T47D (cell line): ENCODE measurements around the gene ADAM10.
"Not testable (repeated sequence)": the region's sequence is repeated elsewhere in the genome, so short reads cannot be mapped to it uniquely, and the experiment has no call there.

Experiments used
- DNase-seq, 2 experiments: peaks; one replicate each; pipeline versions ENCODE4 v3.0.0 to v3.0.0-alpha.2; 2011 to 2012; ENCODE audit warnings: low read depth in 1 of 2, low spot score in 1 of 2
- JUND ChIP-seq: IDR thresholded peaks from 2 replicates; pipeline ENCODE4 v1.6.1; 2012; ENCODE audit warnings: low read depth
- in situ Hi-C: cut with HindIII; loops from 2 replicates; pipeline ENCODE4 v1.10.0; 2016; ENCODE audit warnings: low sequenced_read_pairs, low pct_unique_long_range_greater_than_20kb

Gene ADAM10

GRCh38 chr15:58770519-58770856 is 21.0 kb upstream of the ADAM10 start:
- in situ Hi-C loops: no loop called here
- no peak for TF ChIP-seq JUND
- DNase-seq: peak in 1 of 2 experiments; percentile 33

- DNase-seq, in situ Hi-C loops: not testable (repeated sequence)
These were observed 19.1 kb upstream of the ADAM10 start for GRCh38 chr15:58768601-58769004.

GRCh38 chr15:58766290-58766689 is 16.8 kb upstream of the ADAM10 start:
- in situ Hi-C loops: no loop called here

GRCh38 chr15:58764468-58764867 is 15.0 kb upstream of the ADAM10 start:
- TF ChIP-seq JUND: no peak
- in situ Hi-C loops: no loop called here
- no peak for DNase-seq

More at GRCh38 chr15:58766290-58766689, 16.8 kb upstream of the ADAM10 start:
- DNase-seq: no peak
- no peak for TF ChIP-seq JUND

GRCh38 chr15:58762731-58763130 is 13.2 kb upstream of the ADAM10 start:
- no peak for TF ChIP-seq JUND
- in situ Hi-C loops: no loop called here
- DNase-seq: no peak

GRCh38 chr15:58762285-58762684 is 12.8 kb upstream of the ADAM10 start:
- no peak for TF ChIP-seq JUND
- in situ Hi-C loops: no loop called here
- DNase-seq: no peak

- no peak for TF ChIP-seq JUND
- DNase-seq: peak in 1 of 2 experiments; percentile 13
- in situ Hi-C loops: no loop called here
These were observed 11.5 kb upstream of the ADAM10 start for GRCh38 chr15:58761010-58761388.

- no peak for TF ChIP-seq JUND
- no peak for DNase-seq
- in situ Hi-C loops: no loop called here
These were observed 11.0 kb upstream of the ADAM10 start for GRCh38 chr15:58760385-58761009.

GRCh38 chr15:58758141-58758540 is 8.6 kb upstream of the ADAM10 start:
- in situ Hi-C loops: no loop called here
- TF ChIP-seq JUND: no peak
- peak in 1 of 2 experiments; percentile 32 for DNase-seq

- peak in 1 of 2 experiments; percentile 78 for DNase-seq
- no peak for TF ChIP-seq JUND
- in situ Hi-C loops: no loop called here
These were observed 6.4 kb upstream of the ADAM10 start for GRCh38 chr15:58755956-58756355.

- TF ChIP-seq JUND: no peak
- no peak for DNase-seq
- in situ Hi-C loops: no loop called here
These were observed 5.8 kb upstream of the ADAM10 start for GRCh38 chr15:58755350-58755749.

GRCh38 chr15:58752716-58753115 is 3.2 kb upstream of the ADAM10 start:
- in situ Hi-C loops: no loop called here
- TF ChIP-seq JUND: no peak
- DNase-seq: no peak

GRCh38 chr15:58748852-58749531 is 515 bp downstream of the ADAM10 start:
- peak in 1 of 2 experiments; percentile 41 for DNase-seq
- TF ChIP-seq JUND: no peak
- in situ Hi-C loops: no loop called here

- no peak for TF ChIP-seq JUND
- in situ Hi-C loops: no loop called here
- DNase-seq: peak in 1 of 2 experiments; percentile 7
These were observed 1.3 kb downstream of the ADAM10 start for GRCh38 chr15:58748040-58748851.
